Sigmoid colon (tissue), 7 donors: ENCODE results near the gene NGRN. TPM values are rescaled to one million over a fixed set of nuclear protein-coding genes. Genes with fewer than 3 reads are reported as not detected.

Experiments used
- DNase-seq: peaks from one replicate; pipeline ENCODE4 v3.0.0-alpha.2; 2019
- H3K27ac ChIP-seq, 4 donors: fragments of 200-600 bp; sonication (generic); one replicate each; pipeline ENCODE4 v1.5.1; 2016 to 2019; ENCODE audit warnings: mild to moderate bottlenecking in 1 of 4
- H3K27me3 ChIP-seq, 3 donors: fragments of 200-600 bp; sonication (generic); one replicate each; pipeline ENCODE4 v1.5.1; 2019; ENCODE audit warnings: mild to moderate bottlenecking in 1 of 3
- H3K36me3 ChIP-seq, 4 donors: fragments of 200-600 bp; sonication (generic); one replicate each; pipeline ENCODE4 v1.5.1; 2016 to 2019
- H3K4me1 ChIP-seq, 4 donors: fragments of 200-600 bp; sonication (generic); one replicate each; pipeline ENCODE4 v1.5.1; 2017 to 2019
- H3K4me3 ChIP-seq, 4 donors: fragments of 200-600 bp; sonication (generic); one replicate each; pipeline ENCODE4 v1.5.1; 2017 to 2019; ENCODE audit warnings: mild to moderate bottlenecking in 2 of 4, moderate library complexity in 1 of 4
- H3K9me3 ChIP-seq, 4 donors: fragments of 200-600 bp in 3 of 4; sonication (generic) in 3 of 4; one replicate each; pipeline versions ENCODE4 v1.5.1 to v1.6.1; 2013 to 2019
- EP300 ChIP-seq, 4 donors: sonication (generic); formaldehyde crosslinking; IDR thresholded peaks; one replicate each; pipeline ENCODE4 v1.6.1; 2017; ENCODE audit warnings: antibody characterized with exemption in 4 of 4
- POLR2A ChIP-seq, 2 donors: fragments of 450-650 bp; IDR thresholded peaks; one replicate each; pipeline ENCODE4 v1.6.1; 2016; ENCODE audit warnings: antibody characterized with exemption in 2 of 2, mild to moderate bottlenecking in 2 of 2, moderate library complexity in 2 of 2
- POLR2AphosphoS5 ChIP-seq, 4 donors: sonication (generic); formaldehyde crosslinking; IDR thresholded peaks; one replicate each; pipeline ENCODE4 v1.6.1; 2017; ENCODE audit warnings: antibody characterized with exemption in 4 of 4
- WGBS, 2 donors: extraction: QIAGEN DNeasy Blood & Tissue Kit; methylation state at CpG; one replicate each; pipeline ENCODE4 v1.1.7; 2013; 5-methylcytosine and 5-hydroxymethylcytosine counted together
- intact Hi-C: fragments of 100-400 bp; cut with DNase I; formaldehyde crosslinking; loops from one replicate; pipeline ENCODE4 v1.15.1; 2023
- polyA plus RNA-seq, 3 donors: library from polyadenylated mRNA; stranded (reverse); fragments of 200-250 nt; gene quantifications; one replicate each; pipeline ENCODE4 v1.2.3, GENCODE V29; 2013
- total RNA-seq, 4 donors: library from RNA; depleted of rRNA; stranded (reverse); fragments of >200 nt; gene quantifications; one replicate each; pipeline ENCODE4 v1.1.0, GENCODE V29; 2016
- TF ChIP-seq, protein P1 (sequence below), 4 experiments: fragments of 450-650 bp in 3 of 4; fragments of 200-600 bp in 1 of 4; IDR thresholded peaks; one replicate each; pipeline ENCODE4 v1.5.1; 2016 to 2019; ENCODE audit warnings: antibody characterized with exemption in 4 of 4, mild to moderate bottlenecking in 3 of 4, moderate library complexity in 2 of 4
- donor health status: healthy with polysubstance abuse.
- donor health status: Bipolar disorder and iron deficiency.
- donor health status: healthy.

Gene NGRN
- total and polyA plus RNA-seq, 7 donors, result 43.2 to 139 (median 81.2) TPM

DNA sequence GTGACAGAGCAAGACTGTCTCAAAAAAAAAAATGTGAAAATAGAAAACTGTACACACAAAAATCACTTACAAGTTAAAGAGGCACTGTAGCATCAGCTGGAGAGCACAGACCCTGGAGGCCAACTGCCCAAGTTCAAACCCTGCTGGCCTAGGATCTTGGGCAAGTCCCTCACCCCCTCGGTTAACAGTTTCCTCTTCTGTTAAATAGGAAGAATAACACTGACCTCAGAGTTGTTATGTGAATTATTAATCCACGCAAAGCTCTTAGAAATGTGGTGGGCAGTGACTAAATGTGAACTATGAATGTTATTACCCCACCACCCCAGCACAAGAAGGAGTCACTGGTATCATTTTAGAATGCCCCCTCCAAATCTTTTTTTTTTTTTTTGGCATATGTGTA lies 42.9 kb upstream of the NGRN start:
- Histone ChIP-seq H3K4me1 (peaks cover 0 to 36% (median 16%) of the 10 kb centered on the region in 4 donors), H3K9me3 (no peaks in the 10 kb centered on the region), H3K36me3 (peaks cover 43 to 79% (median 47%) of the 10 kb centered on the region in 4 donors), H3K27ac (no peak overlapping the region), H3K4me3 (no peak overlapping the region), H3K27me3 (no peaks in the 10 kb centered on the region)
- TF ChIP-seq POLR2A (IDR thresholded peaks at IDR 0.05), result no peak
- TF ChIP-seq, protein P1, sequence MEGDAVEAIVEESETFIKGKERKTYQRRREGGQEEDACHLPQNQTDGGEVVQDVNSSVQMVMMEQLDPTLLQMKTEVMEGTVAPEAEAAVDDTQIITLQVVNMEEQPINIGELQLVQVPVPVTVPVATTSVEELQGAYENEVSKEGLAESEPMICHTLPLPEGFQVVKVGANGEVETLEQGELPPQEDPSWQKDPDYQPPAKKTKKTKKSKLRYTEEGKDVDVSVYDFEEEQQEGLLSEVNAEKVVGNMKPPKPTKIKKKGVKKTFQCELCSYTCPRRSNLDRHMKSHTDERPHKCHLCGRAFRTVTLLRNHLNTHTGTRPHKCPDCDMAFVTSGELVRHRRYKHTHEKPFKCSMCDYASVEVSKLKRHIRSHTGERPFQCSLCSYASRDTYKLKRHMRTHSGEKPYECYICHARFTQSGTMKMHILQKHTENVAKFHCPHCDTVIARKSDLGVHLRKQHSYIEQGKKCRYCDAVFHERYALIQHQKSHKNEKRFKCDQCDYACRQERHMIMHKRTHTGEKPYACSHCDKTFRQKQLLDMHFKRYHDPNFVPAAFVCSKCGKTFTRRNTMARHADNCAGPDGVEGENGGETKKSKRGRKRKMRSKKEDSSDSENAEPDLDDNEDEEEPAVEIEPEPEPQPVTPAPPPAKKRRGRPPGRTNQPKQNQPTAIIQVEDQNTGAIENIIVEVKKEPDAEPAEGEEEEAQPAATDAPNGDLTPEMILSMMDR (IDR thresholded peaks at IDR 0.05), result no peak
- TF ChIP-seq POLR2AphosphoS5 (IDR thresholded peaks at IDR 0.05), result no peak
- TF ChIP-seq EP300 (IDR thresholded peaks at IDR 0.05), result no peak
- 78 to 88% methylated on average over 2 of the region's 2 CpGs for WGBS, 2 donors
- DNase-seq, result no peak
- intact Hi-C loops, result loop anchor here (10.0 kb wide), 1 partner anchor 218 kb away; the partner anchor contains the start of gene ZNF710

DNA sequence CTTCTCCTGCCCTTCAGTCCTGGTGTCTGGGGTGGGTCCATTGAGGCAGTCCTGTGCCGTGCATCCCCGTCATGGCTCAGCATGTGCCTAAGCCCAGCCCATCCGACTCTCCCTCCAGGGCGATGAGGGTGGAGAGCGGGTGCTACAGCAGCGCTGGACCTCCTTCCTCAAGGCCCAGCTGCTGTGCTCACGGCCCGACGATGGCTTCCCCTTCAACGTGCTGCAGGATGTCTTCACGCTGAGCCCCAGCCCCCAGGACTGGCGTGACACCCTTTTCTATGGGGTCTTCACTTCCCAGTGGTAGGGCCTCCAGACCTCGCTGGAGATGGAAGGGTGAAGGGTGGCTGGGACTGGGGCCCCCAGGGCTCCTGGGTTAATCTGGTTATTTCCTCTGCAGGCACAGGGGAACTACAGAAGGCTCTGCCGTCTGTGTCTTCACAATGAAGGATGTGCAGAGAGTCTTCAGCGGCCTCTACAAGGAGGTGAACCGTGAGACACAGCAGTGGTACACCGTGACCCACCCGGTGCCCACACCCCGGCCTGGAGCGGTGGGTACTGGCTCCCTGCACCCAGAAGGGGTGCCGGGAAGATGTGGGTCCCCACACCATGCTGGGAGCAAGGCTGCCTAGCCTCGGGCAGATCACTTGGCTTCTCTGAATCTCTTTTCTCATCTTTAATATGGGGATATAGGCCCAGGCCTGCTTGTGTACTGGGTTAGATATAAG lies 41.9 kb upstream of the NGRN start:
- peak overlapping the region in 1 of 4 donors; percentile 24 for H3K27ac ChIP-seq
- TF ChIP-seq POLR2AphosphoS5 (IDR thresholded peaks at IDR 0.05), result no peak
- no peak for TF ChIP-seq EP300 (IDR thresholded peaks at IDR 0.05)
- TF ChIP-seq, protein P1 (IDR thresholded peaks at IDR 0.05), result no peak
- no peak for TF ChIP-seq POLR2A (IDR thresholded peaks at IDR 0.05)
- H3K27me3 ChIP-seq, result no peaks in the 10 kb centered on the region
- no peaks in the 10 kb centered on the region for H3K9me3 ChIP-seq
- no peak for DNase-seq
- H3K4me3 ChIP-seq, result no peak overlapping the region
- peaks cover 44 to 80% (median 52%) of the 10 kb centered on the region in 4 donors for H3K36me3 ChIP-seq
- peaks cover 0 to 46% (median 23%) of the 10 kb centered on the region in 4 donors for H3K4me1 ChIP-seq
- WGBS, 2 donors, result 95 to 96% methylated on average over 22 of the region's 22 CpGs
- intact Hi-C loops, result loop anchor here (10.0 kb wide), 1 partner anchor 219 kb away; the partner anchor contains the start of gene ZNF710

DNA sequence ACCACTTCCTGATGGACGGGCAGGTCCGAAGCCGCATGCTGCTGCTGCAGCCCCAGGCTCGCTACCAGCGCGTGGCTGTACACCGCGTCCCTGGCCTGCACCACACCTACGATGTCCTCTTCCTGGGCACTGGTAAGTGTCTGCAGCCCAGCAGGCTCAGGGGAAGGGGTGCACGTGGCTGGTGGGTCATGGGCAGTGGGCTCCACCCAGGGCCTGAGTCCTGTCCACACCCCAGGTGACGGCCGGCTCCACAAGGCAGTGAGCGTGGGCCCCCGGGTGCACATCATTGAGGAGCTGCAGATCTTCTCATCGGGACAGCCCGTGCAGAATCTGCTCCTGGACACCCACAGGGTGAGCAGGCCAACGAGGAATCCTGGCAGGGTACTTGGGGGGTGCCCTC lies 40.4 kb upstream of the NGRN start:
- TF ChIP-seq, protein P1 (IDR thresholded peaks at IDR 0.05), result no peak
- TF ChIP-seq POLR2AphosphoS5 (IDR thresholded peaks at IDR 0.05) (no peak), POLR2A (IDR thresholded peaks at IDR 0.05) (no peak), EP300 (IDR thresholded peaks at IDR 0.05) (no peak)
- H3K4me1 ChIP-seq, result peaks cover 0 to 49% (median 25%) of the 10 kb centered on the region in 4 donors
- H3K27me3 ChIP-seq, result no peaks in the 10 kb centered on the region
- H3K9me3 ChIP-seq, result no peaks in the 10 kb centered on the region
- intact Hi-C loops, result loop anchor here (10.0 kb wide), 1 partner anchor 220 kb away; the partner anchor contains the start of gene ZNF710
- no peak overlapping the region for H3K4me3 ChIP-seq
- no peak for DNase-seq
- H3K27ac ChIP-seq, result no peak overlapping the region
- 94 to 96% methylated on average over 17 of the region's 17 CpGs for WGBS, 2 donors
- H3K36me3 ChIP-seq, result peaks cover 51 to 95% (median 58%) of the 10 kb centered on the region in 4 donors

- H3K9me3 ChIP-seq, result no peaks in the 10 kb centered on the region
- peaks cover 0 to 52% (median 30%) of the 10 kb centered on the region in 4 donors for H3K4me1 ChIP-seq
- no peak overlapping the region for H3K27ac ChIP-seq
- peaks cover 51 to 98% (median 62%) of the 10 kb centered on the region in 4 donors for H3K36me3 ChIP-seq
- DNase-seq, result no peak
- intact Hi-C loops, result loop anchor here (10.0 kb wide), 1 partner anchor 221 kb away; the partner anchor contains the start of gene ZNF710
- no peak for TF ChIP-seq POLR2AphosphoS5 (IDR thresholded peaks at IDR 0.05)
- TF ChIP-seq, protein P1 (IDR thresholded peaks at IDR 0.05), result no peak
- 88 to 89% methylated on average over 18 of the region's 18 CpGs for WGBS, 2 donors
- H3K4me3 ChIP-seq, result no peak overlapping the region
- H3K27me3 ChIP-seq, result no peaks in the 10 kb centered on the region
Measured at GRCh38 chr15:90225504-90226234, 39.8 kb upstream of the NGRN start.
